ENCODE measurements around the gene ARRB1. TPM values are rescaled to one million over a fixed set of nuclear protein-coding genes. Genes with fewer than 3 reads are reported as not detected.

Gene ARRB1
- total and polyA plus RNA-seq, 9 of the 15 experiments (the other 6 are each of a cell fraction or from before 2014, with no cell fraction given) = 6.6 to 45.4 (median 28.5) TPM

- TF ChIP-seq, protein P1, sequence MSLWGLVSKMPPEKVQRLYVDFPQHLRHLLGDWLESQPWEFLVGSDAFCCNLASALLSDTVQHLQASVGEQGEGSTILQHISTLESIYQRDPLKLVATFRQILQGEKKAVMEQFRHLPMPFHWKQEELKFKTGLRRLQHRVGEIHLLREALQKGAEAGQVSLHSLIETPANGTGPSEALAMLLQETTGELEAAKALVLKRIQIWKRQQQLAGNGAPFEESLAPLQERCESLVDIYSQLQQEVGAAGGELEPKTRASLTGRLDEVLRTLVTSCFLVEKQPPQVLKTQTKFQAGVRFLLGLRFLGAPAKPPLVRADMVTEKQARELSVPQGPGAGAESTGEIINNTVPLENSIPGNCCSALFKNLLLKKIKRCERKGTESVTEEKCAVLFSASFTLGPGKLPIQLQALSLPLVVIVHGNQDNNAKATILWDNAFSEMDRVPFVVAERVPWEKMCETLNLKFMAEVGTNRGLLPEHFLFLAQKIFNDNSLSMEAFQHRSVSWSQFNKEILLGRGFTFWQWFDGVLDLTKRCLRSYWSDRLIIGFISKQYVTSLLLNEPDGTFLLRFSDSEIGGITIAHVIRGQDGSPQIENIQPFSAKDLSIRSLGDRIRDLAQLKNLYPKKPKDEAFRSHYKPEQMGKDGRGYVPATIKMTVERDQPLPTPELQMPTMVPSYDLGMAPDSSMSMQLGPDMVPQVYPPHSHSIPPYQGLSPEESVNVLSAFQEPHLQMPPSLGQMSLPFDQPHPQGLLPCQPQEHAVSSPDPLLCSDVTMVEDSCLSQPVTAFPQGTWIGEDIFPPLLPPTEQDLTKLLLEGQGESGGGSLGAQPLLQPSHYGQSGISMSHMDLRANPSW (CRISPR knock-in tag; IDR thresholded peaks at IDR 0.05) = peak; percentile 77; the same call in 1 of the 2 replicates
- TF ChIP-seq FOXK2 (conservative IDR thresholded peaks at IDR 0.05 in 1 of 2, IDR thresholded peaks at IDR 0.05 in 1 of 2; ENCODE audit: low read depth in 2 of 2) (no peak), ZNF561 (CRISPR knock-in tag; conservative IDR thresholded peaks at IDR 0.05) (no peak), POLR2H (tag; IDR thresholded peaks at IDR 0.05; ENCODE audit: low read depth) (peak; percentile 97), CEBPB (tag; IDR thresholded peaks at IDR 0.05) (no peak), MTA2 (IDR thresholded peaks at IDR 0.05; ENCODE audit: low read depth) (no peak), ZBTB2 (IDR thresholded peaks at IDR 0.05) (peak; percentile 97), PHTF2 (CRISPR knock-in tag; IDR thresholded peaks at IDR 0.05) (no peak), KAT2B (IDR thresholded peaks at IDR 0.05; ENCODE audit: low read depth, low read length) (peak; percentile 90), BCOR (IDR thresholded peaks at IDR 0.05) (0 out of 2 replicates have a peak, but pooled peaks have one; percentile 18), NEUROD1 (IDR thresholded peaks at IDR 0.05; ENCODE audit: borderline replicate concordance, low read depth, low read length, partially characterized antibody) (peak; percentile 70), ASH1L (IDR thresholded peaks at IDR 0.05; ENCODE audit: borderline replicate concordance, low read depth, partially characterized antibody) (no peak), GTF2B (IDR thresholded peaks at IDR 0.05; ENCODE audit: extremely low read depth, insufficient read length) (peak; percentile 77), HOMEZ (CRISPR knock-in tag; IDR thresholded peaks at IDR 0.05) (no peak), SUPT5H (IDR thresholded peaks at IDR 0.05) (peak; percentile 99), SP1 (CRISPR knock-in tag; IDR thresholded peaks at IDR 0.05) (peak; percentile 92), SMARCE1 (IDR thresholded peaks at IDR 0.05) (no peak), ZNF280B (CRISPR knock-in tag; IDR thresholded peaks at IDR 0.05) (no peak)
- TF ChIP-seq, protein P2, sequence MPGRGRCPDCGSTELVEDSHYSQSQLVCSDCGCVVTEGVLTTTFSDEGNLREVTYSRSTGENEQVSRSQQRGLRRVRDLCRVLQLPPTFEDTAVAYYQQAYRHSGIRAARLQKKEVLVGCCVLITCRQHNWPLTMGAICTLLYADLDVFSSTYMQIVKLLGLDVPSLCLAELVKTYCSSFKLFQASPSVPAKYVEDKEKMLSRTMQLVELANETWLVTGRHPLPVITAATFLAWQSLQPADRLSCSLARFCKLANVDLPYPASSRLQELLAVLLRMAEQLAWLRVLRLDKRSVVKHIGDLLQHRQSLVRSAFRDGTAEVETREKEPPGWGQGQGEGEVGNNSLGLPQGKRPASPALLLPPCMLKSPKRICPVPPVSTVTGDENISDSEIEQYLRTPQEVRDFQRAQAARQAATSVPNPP (IDR thresholded peaks at IDR 0.05; ENCODE audit: borderline replicate concordance, insufficient read depth, insufficient read length) = no peak
Observed at GRCh38 chr11:75399344-75400145, 48.1 kb upstream of the ARRB1 start, which contains the start of gene RPS3 (continued).
